Pancreas (tissue), 10 donors: ENCODE measurements around the gene RPS21. TPM values are rescaled to one million over a fixed set of nuclear protein-coding genes. Genes with fewer than 3 reads are reported as not detected.
A peak's percentile ranks its signal among the peaks of the same experiment; 100 is the strongest.

Experiments
- ATAC-seq, 4 donors: fragments of 200-7000 bp; cut with Tn5 transposase; one replicate each; pipeline versions ENCODE4 v1.8.0 to v1.9.1; 2020; ENCODE audit warnings: mild to moderate bottlenecking in 4 of 4, moderate library complexity in 4 of 4
- DNase-seq, 6 donors: peaks; one replicate each; pipeline ENCODE4 v3.0.0-alpha.2; 2020
- FAIRE-seq: peaks from 2 replicates; lab custom pipeline; 2012; peaks lifted over from hg19 to GRCh38; lab: Jason Lieb, UNC
- H3K27ac ChIP-seq, 4 donors: fragments of 200-600 bp; sonication (generic); 1 replicate in 3 of 4; 2 replicates in 1 of 4; pipeline versions ENCODE4 v1.5.0 to v1.8.0; 2020
- H3K27me3 ChIP-seq, 4 donors: fragments of 200-600 bp; one replicate each; pipeline ENCODE4 v1.8.0; 2021
- H3K36me3 ChIP-seq, 3 donors: fragments of 200-600 bp; sonication (generic) in 1 of 3; one replicate each; pipeline versions ENCODE4 v1.5.0 to v1.8.0; 2020 to 2021
- H3K4me1 ChIP-seq, 3 donors: fragments of 200-600 bp; one replicate each; pipeline ENCODE4 v1.8.0; 2021
- H3K4me3 ChIP-seq, 4 donors: fragments of 200-600 bp; sonication (generic) in 2 of 4; one replicate each; pipeline versions ENCODE4 v1.5.0 to v1.8.0; 2020 to 2021
- H3K9me3 ChIP-seq, 4 donors: fragments of 200-600 bp; one replicate each; pipeline ENCODE4 v1.8.0; 2021
- WGBS, 2 donors: extraction: QIAGEN DNeasy Blood & Tissue Kit; methylation state at CpG; one replicate each; pipeline ENCODE4 v1.1.7; 2013; 5-methylcytosine and 5-hydroxymethylcytosine counted together
- intact Hi-C, 3 donors: fragments of 100-400 bp; cut with DNase I; formaldehyde crosslinking; loops; one replicate each; pipeline versions ENCODE4 v1.11.1 to v1.14.2; 2022
- polyA plus RNA-seq, 2 donors: library from polyadenylated mRNA; stranded (reverse); fragments of 200-250 nt; gene quantifications; one replicate each; pipeline ENCODE4 v1.2.3, GENCODE V29; 2013
- total RNA-seq, 6 donors: library from RNA; stranded (reverse); fragmentation: NEBNext Ultra II Directional in 4 of 6; extraction: Animal tissue kit (Norgen Biotek cat#: 25700) in 4 of 6; gene quantifications; one replicate each; pipeline versions ENCODE4 v1.2.1 to v1.2.4, GENCODE V29; 2021 to 2023
- TF ChIP-seq, protein P1 (sequence below), 4 donors: fragments of 200-600 bp; sonication (generic) in 3 of 4; IDR thresholded peaks; one replicate each; pipeline versions ENCODE4 v1.5.0 to v1.8.0; 2021; ENCODE audit warnings: antibody characterized with exemption in 4 of 4
- donor health status: healthy with polysubstance abuse.
- donor health status: DM: no; HTN: no; CAD: no; lungs with moderate emphysema.
- donor health status: DM: no; HTN: no; CAD: no.
- donor health status: control.
- donor health status: control.
- donor health status: Bipolar disorder and iron deficiency.
- donor health status: DM: yes; HTN: yes; CAD: no.
- donor health status: DM: no; HTN: no; CAD: no.
- donor health status: DM: no; HTN: no; CAD: no.
- donor health status: DM: yes; HTN: yes; CAD: no.

RPS21 gene
- total and polyA plus RNA-seq, 8 donors, result 662 to 2,141 (median 973) TPM

DNA sequence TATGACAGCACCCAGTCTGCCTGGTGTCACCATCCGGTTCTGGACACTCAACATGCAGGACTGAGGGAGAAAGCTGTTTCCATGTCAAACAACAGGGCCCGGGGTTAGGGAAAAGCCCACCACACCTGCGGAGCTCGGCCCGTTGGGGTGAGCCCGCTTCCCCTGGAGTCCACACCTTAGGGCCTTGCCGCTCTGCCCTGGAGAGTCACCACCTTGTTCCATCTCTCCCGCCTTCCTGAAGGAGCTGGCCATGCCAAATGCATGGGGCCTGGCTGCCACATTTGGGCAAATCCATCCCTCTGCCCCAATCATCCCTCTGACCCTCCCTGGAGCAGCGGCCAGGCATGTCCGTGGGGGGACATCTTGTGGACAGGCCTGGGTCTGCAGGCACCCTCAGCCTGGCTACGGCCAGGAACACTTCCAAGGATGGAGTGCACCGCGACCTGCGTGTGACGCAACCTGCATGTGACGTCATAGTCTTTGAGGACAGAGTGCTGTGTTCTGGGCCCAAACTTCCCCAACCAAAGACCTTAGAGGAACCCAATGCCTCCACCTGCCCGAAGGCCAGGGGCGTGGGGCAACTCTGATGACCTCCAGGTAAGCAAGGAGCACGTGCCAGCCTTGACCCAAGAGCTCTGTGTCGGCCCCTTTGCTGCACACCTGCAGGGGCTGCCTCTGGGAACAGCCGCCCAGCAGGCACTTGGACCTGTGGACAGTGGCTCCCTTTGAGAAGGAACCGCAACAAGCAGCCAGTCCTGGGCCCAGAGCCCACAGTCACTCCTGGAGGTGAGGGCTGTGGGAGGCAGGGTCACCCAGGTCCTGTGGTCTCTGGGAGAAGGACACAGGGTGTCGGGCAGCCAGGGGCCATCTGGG lies 18.4 kb downstream of the RPS21 start:
- Histone ChIP-seq H3K27ac (no peak overlapping the region), H3K27me3 (no peaks in the 10 kb centered on the region), H3K36me3 (no peaks in the 10 kb centered on the region), H3K4me3 (no peak overlapping the region), H3K9me3 (no peaks in the 10 kb centered on the region), H3K4me1 (peaks cover 14 to 25% (median 18%) of the 10 kb centered on the region in 3 donors)
- intact Hi-C loops, result no loop called here
- 69 to 76% methylated on average over 23 of the region's 23 CpGs for WGBS, 2 donors
- FAIRE-seq (no peak), ATAC-seq (no peak), DNase-seq (peak in 1 of 6 donors; percentile 52)
- TF ChIP-seq, protein P1, sequence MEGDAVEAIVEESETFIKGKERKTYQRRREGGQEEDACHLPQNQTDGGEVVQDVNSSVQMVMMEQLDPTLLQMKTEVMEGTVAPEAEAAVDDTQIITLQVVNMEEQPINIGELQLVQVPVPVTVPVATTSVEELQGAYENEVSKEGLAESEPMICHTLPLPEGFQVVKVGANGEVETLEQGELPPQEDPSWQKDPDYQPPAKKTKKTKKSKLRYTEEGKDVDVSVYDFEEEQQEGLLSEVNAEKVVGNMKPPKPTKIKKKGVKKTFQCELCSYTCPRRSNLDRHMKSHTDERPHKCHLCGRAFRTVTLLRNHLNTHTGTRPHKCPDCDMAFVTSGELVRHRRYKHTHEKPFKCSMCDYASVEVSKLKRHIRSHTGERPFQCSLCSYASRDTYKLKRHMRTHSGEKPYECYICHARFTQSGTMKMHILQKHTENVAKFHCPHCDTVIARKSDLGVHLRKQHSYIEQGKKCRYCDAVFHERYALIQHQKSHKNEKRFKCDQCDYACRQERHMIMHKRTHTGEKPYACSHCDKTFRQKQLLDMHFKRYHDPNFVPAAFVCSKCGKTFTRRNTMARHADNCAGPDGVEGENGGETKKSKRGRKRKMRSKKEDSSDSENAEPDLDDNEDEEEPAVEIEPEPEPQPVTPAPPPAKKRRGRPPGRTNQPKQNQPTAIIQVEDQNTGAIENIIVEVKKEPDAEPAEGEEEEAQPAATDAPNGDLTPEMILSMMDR (IDR thresholded peaks at IDR 0.05), result peak in 1 of 4 donors; percentile 38

DNA sequence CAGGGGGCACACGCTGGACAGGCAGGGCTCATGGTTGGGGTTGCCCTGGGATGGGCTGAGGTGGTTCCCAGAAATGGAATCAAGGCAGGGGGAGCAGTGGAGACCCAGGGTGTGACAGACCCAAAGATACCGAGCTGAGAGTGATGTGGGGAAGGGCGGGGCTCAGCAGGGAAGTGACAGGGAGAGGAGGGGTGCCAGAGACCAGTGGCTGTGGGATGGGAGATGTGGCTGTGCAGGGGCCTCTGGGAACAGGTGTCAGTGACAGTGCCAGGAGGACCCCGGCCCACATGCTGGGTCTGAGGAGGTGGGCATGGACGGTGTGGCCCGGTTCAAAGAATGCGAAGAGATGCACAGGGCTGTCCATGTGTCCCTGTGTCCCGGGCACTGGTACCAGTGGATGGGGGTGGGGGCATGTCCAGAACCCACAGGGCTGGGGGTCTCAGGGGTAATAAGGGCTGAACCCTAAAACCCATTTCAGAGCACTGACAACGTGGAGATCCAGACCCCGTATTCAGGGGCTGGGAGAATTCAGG lies 19.1 kb downstream of the RPS21 start:
- no peak for FAIRE-seq

DNA sequence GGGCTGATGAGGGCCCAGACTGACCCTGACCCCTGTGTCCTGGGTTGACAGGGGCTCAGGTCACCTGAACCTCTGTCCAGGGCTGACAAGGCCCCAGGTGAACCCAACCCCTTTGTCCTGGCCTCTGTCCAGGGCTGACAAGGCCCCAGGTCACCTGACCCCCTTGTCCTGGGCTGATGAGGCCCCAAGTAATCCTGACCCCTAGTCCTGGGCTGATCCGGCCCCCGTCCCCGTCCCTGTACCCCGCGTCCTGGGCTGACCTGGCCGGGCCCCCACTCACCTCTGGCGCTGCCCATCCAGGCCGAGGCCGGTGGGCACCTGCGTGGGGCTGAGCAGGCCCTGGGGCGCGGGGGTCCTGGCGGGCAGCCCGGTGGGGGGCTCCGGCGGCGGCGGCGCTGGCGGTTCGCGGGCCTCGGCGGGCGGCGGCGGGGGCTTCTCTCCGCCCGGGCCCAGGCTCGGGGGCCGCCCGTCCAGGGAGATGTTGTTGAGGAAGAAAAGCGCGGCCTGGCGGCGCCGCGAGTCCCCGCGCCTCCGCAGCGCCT lies 19.8 kb downstream of the RPS21 start:
- H3K27ac ChIP-seq, result no peak overlapping the region
- H3K27me3 ChIP-seq, result no peaks in the 10 kb centered on the region
- H3K36me3 ChIP-seq, result no peaks in the 10 kb centered on the region
- 1 to 2% methylated on average over 13 to 42 of the region's 42 CpGs for WGBS, 2 donors
- H3K4me1 ChIP-seq, result peaks cover 15 to 28% (median 19%) of the 10 kb centered on the region in 3 donors
- FAIRE-seq (no peak), DNase-seq (peak in 3 of 6 donors; percentile 40 to 73 (median 52)), ATAC-seq (no peak)
- intact Hi-C loops, result no loop called here
- no peaks in the 10 kb centered on the region for H3K9me3 ChIP-seq
- H3K4me3 ChIP-seq, result peak overlapping the region; percentile 20 to 64 (median 59)
- TF ChIP-seq, protein P1 (IDR thresholded peaks at IDR 0.05), result no peak

More for the DNA sequence above, 19.1 kb downstream of the RPS21 start:
- H3K27ac ChIP-seq, result no peak overlapping the region
- H3K4me3 ChIP-seq, result peak overlapping the region in 3 of 4 donors; percentile 57 to 64 (median 61)
- H3K4me1 ChIP-seq, result peaks cover 15 to 28% (median 19%) of the 10 kb centered on the region in 3 donors
- 52 to 56% methylated on average over 10 of the region's 10 CpGs for WGBS, 2 donors
- intact Hi-C loops, result no loop called here
- no peaks in the 10 kb centered on the region for H3K9me3 ChIP-seq
- no peaks in the 10 kb centered on the region for H3K36me3 ChIP-seq
- DNase-seq (no peak), ATAC-seq (no peak)
- TF ChIP-seq, protein P1 (IDR thresholded peaks at IDR 0.05), result no peak
- H3K27me3 ChIP-seq, result no peaks in the 10 kb centered on the region

DNA sequence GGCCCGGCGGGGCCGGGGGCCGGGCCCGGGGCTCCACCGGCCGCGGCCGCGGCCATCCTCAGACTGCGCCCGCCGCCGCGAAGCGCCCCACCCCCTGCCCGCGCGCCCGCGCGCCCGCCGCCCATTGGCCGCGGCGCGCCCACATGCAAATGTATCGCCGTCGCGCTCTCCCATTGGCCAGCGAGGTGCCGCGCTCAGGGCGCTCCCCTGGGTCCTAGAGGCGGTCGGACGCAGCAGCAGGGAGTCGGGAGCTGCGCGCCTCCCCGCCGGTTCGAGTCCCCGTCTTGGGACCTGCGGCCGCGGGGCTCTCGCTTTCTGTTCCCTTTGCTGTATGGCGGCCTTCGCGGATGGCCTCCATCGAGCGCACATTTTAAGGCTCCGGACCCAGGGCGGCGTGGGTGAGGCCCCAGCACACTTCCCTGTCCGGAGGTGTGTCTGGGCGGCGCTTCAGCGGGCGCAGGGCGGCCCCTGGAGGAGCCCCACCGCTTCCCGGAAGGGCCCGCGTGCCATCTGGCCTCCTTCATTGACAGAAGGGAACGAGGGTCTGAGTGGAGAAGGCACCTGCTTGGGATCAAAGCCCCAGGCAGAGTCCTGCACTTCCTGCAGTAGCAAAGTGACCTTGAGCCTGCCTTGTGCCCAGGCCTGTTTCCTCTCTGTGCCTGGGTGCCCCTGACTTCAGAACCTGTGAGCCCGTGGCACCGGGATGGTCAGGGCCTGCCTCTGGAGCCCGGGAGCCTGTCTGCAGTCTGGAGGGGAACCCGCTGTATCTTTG lies 20.5 kb downstream of the RPS21 start, which contains the start of gene CABLES2:
Gene CABLES2, minus strand, starts transcription at position 65 of the 772 bp plus-strand sequence. Its CDS starts 9 bp downstream, at position 56.
- intact Hi-C loops, result no loop called here
- TF ChIP-seq, protein P1 (IDR thresholded peaks at IDR 0.05), result no peak
- WGBS, 2 donors, result 3 to 5% methylated on average over 32 to 73 of the region's 73 CpGs
- ATAC-seq, result peak; percentile 89 to 93 (median 92)
- Histone ChIP-seq H3K9me3 (no peaks in the 10 kb centered on the region), H3K4me3 (peak within 1 kb of the TSS; percentile 20 to 64 (median 59)), H3K4me1 (peaks cover 15 to 28% (median 19%) of the 10 kb centered on the region in 3 donors), H3K27ac (no peak within 1 kb of the TSS), H3K27me3 (no peaks in the 10 kb centered on the region), H3K36me3 (no peaks in the 10 kb centered on the region)
- FAIRE-seq, result no peak
- peak; percentile 92 to 98 (median 94) for DNase-seq
